H1 (cell line): ENCODE measurements around the gene BBS9. TPM values are rescaled to one million over a fixed set of nuclear protein-coding genes. Genes with fewer than 3 reads are reported as not detected.

Source experiments
- BACH1 ChIP-seq: IDR thresholded peaks from 2 replicates; pipeline ENCODE4 v1.6.1; 2012; ENCODE audit warnings: low read length, improper control_type of control experiment
- HDAC6 ChIP-seq: IDR thresholded peaks from one replicate; pipeline ENCODE4 v1.7.1; 2012; ENCODE audit warnings: low read depth, mild to moderate bottlenecking, inconsistent platforms, low read length, moderate library complexity
- SUZ12 ChIP-seq: fragments of 200-600 bp; sonication (generic); IDR thresholded peaks from 2 replicates; pipeline ENCODE4 v1.6.1; 2012; ENCODE audit warnings: mild to moderate bottlenecking, inconsistent platforms, low read length, moderate library complexity, mixed read lengths
- polyA plus RNA-seq, 7 experiments: library from polyadenylated mRNA; depleted of rRNA in 3 of 7; stranded (reverse) in 5 of 7; unstranded in 2 of 7; fragments of >200 nt in 5 of 7; fragments of 200-250 nt in 2 of 7; gene quantifications; 1 replicate in 5 of 7; 2 replicates in 1 of 7; 4 replicates in 1 of 7; pipeline versions ENCODE4 v1.2.1 to v1.2.3, GENCODE V29; 2011 to 2013; ENCODE audit warnings: missing spikeins in 2 of 7, mixed read lengths in 2 of 7
- total RNA-seq: library from RNA; stranded (reverse); fragmentation: NEBNext Ultra II Directional; extraction: Animal tissue kit (Norgen Biotek cat#: 25700); gene quantifications from 2 replicates; pipeline ENCODE4 v1.2.1, GENCODE V29; 2021

Gene BBS9
- total and polyA plus RNA-seq, 2 of the 8 experiments (the other 6 are each of a cell fraction or from before 2014, with no cell fraction given): 22.3 to 37.0 TPM

- TF ChIP-seq BACH1: no peak
- no peak for TF ChIP-seq HDAC6
- no peak for TF ChIP-seq SUZ12
These were observed 418.5 kb downstream of the BBS9 start (continued) for GRCh38 chr7:33547880-33548279.
